Sigmoid colon (tissue), 7 donors: Measurements from ENCODE around the gene ASPHD1. TPM values are rescaled to one million over a fixed set of nuclear protein-coding genes. Genes with fewer than 3 reads are reported as not detected.
A peak's percentile ranks its signal among the peaks of the same experiment; 100 is the strongest.

Source experiments
- DNase-seq: peaks from one replicate; pipeline ENCODE4 v3.0.0-alpha.2; 2019
- H3K27ac ChIP-seq, 4 donors: fragments of 200-600 bp; sonication (generic); one replicate each; pipeline ENCODE4 v1.5.1; 2016 to 2019; ENCODE audit warnings: mild to moderate bottlenecking in 1 of 4
- H3K27me3 ChIP-seq, 3 donors: fragments of 200-600 bp; sonication (generic); one replicate each; pipeline ENCODE4 v1.5.1; 2019; ENCODE audit warnings: mild to moderate bottlenecking in 1 of 3
- H3K36me3 ChIP-seq, 4 donors: fragments of 200-600 bp; sonication (generic); one replicate each; pipeline ENCODE4 v1.5.1; 2016 to 2019
- H3K4me1 ChIP-seq, 4 donors: fragments of 200-600 bp; sonication (generic); one replicate each; pipeline ENCODE4 v1.5.1; 2017 to 2019
- H3K4me3 ChIP-seq, 4 donors: fragments of 200-600 bp; sonication (generic); one replicate each; pipeline ENCODE4 v1.5.1; 2017 to 2019; ENCODE audit warnings: mild to moderate bottlenecking in 2 of 4, moderate library complexity in 1 of 4
- H3K9me3 ChIP-seq, 4 donors: fragments of 200-600 bp in 3 of 4; sonication (generic) in 3 of 4; one replicate each; pipeline versions ENCODE4 v1.5.1 to v1.6.1; 2013 to 2019
- EP300 ChIP-seq, 4 donors: sonication (generic); formaldehyde crosslinking; IDR thresholded peaks; one replicate each; pipeline ENCODE4 v1.6.1; 2017; ENCODE audit warnings: antibody characterized with exemption in 4 of 4
- POLR2A ChIP-seq, 2 donors: fragments of 450-650 bp; IDR thresholded peaks; one replicate each; pipeline ENCODE4 v1.6.1; 2016; ENCODE audit warnings: antibody characterized with exemption in 2 of 2, mild to moderate bottlenecking in 2 of 2, moderate library complexity in 2 of 2
- POLR2AphosphoS5 ChIP-seq, 4 donors: sonication (generic); formaldehyde crosslinking; IDR thresholded peaks; one replicate each; pipeline ENCODE4 v1.6.1; 2017; ENCODE audit warnings: antibody characterized with exemption in 4 of 4
- WGBS, 2 donors: extraction: QIAGEN DNeasy Blood & Tissue Kit; methylation state at CpG; one replicate each; pipeline ENCODE4 v1.1.7; 2013; 5-methylcytosine and 5-hydroxymethylcytosine counted together
- intact Hi-C: fragments of 100-400 bp; cut with DNase I; formaldehyde crosslinking; loops from one replicate; pipeline ENCODE4 v1.15.1; 2023
- polyA plus RNA-seq, 3 donors: library from polyadenylated mRNA; stranded (reverse); fragments of 200-250 nt; gene quantifications; one replicate each; pipeline ENCODE4 v1.2.3, GENCODE V29; 2013
- total RNA-seq, 4 donors: library from RNA; depleted of rRNA; stranded (reverse); fragments of >200 nt; gene quantifications; one replicate each; pipeline ENCODE4 v1.1.0, GENCODE V29; 2016
- TF ChIP-seq, protein P1 (sequence below), 4 experiments: fragments of 450-650 bp in 3 of 4; fragments of 200-600 bp in 1 of 4; IDR thresholded peaks; one replicate each; pipeline ENCODE4 v1.5.1; 2016 to 2019; ENCODE audit warnings: antibody characterized with exemption in 4 of 4, mild to moderate bottlenecking in 3 of 4, moderate library complexity in 2 of 4
- donor health status: healthy with polysubstance abuse.
- donor health status: Bipolar disorder and iron deficiency.
- donor health status: healthy.

Gene ASPHD1
- total and polyA plus RNA-seq, 7 donors = 0.95 to 3.4 (median 2.3) TPM; not detected in 1

DNA sequence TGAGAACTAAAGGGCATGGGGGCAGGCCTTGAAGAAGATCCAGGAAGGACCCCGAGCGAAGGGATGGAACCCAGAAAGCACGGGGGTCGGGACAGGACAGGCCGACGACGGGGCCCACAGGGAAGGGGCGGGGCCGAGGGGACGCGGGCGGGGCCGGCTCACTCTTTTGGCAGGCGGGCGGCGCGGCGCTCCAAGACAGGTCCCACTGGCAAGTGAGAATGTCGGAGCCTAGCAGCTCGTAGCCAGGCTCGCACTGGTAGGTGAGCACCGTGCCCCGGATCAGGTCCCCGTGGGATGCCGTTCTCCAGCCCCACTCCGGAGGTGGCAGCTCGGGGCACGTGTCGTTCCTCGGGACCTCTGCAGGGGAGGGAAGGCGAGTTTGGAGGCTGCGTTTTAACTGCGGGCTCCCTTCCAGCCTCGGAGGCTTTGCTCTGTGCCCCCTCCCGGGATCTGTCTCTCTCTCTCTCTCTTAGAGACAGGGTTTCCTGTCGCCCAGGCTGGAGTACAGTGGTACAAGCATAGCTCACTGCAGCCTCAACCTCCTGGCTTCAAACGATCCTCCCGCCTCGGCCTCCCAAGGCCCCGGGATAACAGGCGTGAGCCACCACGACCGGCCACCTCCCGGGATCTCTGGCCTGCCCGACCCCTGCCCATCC lies 23.6 kb upstream of the ASPHD1 start:
- Histone ChIP-seq H3K27me3 (peaks cover 19 to 55% (median 41%) of the 10 kb centered on the region in 3 donors), H3K4me1 (peaks cover 0 to 16% (median 9%) of the 10 kb centered on the region in 4 donors), H3K9me3 (peaks cover 0 to 3% (median 0%) of the 10 kb centered on the region in 4 donors), H3K4me3 (peak overlapping the region in 2 of 4 donors; percentile 15 to 19), H3K27ac (no peak overlapping the region), H3K36me3 (no peaks in the 10 kb centered on the region)
- 8 to 31% methylated on average over 45 of the region's 45 CpGs for whole genome bisulfite sequencing, 2 donors
- TF ChIP-seq, protein P1, sequence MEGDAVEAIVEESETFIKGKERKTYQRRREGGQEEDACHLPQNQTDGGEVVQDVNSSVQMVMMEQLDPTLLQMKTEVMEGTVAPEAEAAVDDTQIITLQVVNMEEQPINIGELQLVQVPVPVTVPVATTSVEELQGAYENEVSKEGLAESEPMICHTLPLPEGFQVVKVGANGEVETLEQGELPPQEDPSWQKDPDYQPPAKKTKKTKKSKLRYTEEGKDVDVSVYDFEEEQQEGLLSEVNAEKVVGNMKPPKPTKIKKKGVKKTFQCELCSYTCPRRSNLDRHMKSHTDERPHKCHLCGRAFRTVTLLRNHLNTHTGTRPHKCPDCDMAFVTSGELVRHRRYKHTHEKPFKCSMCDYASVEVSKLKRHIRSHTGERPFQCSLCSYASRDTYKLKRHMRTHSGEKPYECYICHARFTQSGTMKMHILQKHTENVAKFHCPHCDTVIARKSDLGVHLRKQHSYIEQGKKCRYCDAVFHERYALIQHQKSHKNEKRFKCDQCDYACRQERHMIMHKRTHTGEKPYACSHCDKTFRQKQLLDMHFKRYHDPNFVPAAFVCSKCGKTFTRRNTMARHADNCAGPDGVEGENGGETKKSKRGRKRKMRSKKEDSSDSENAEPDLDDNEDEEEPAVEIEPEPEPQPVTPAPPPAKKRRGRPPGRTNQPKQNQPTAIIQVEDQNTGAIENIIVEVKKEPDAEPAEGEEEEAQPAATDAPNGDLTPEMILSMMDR (IDR thresholded peaks at IDR 0.05) = no peak
- no peak for TF ChIP-seq POLR2A (IDR thresholded peaks at IDR 0.05)
- no peak for DNase-seq
- intact Hi-C loops = no loop called here

DNA sequence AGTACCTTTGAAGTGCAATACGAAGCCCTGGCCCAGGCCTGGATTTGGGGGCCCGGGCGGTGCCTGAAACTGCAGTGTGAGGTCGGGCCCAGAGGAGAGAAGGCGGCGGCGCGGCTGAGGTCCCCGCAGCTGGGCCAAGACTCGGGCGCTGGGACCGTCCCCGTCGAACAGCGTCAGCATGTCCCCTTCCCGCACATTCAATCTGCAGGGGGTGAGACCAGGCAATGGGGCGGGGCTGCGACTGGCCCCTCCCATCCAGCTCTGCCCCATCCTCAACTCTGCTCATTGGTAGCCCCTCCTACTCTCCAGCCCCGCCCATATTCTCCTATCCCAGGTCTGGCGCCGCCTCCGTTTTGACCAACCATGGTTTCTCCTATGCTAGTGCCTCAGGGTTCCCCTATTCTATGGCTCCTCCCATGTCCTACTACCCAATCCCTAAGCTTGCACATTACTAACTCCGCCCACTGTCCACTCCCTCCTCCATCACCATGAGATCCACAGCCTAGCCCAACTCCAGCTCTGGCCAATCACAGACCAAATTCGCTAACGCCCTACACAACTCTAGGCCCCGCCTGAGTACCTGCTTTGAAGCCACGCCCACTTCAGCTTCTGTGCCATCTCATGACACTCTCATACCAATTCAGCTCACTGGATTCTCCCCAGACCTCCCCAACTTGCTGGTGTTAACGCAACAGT lies 22.9 kb upstream of the ASPHD1 start:
- H3K27me3 ChIP-seq = peaks cover 19 to 55% (median 41%) of the 10 kb centered on the region in 3 donors
- WGBS, 2 donors = 21 to 62% methylated on average over 28 of the region's 28 CpGs
- no peak overlapping the region for H3K4me3 ChIP-seq
- no peak overlapping the region for H3K27ac ChIP-seq
- TF ChIP-seq POLR2A (IDR thresholded peaks at IDR 0.05) (no peak), POLR2AphosphoS5 (IDR thresholded peaks at IDR 0.05) (no peak)
- TF ChIP-seq, protein P1 (IDR thresholded peaks at IDR 0.05) = no peak
- no peaks in the 10 kb centered on the region for H3K36me3 ChIP-seq
- DNase-seq = no peak
- H3K9me3 ChIP-seq = peaks cover 0 to 3% (median 0%) of the 10 kb centered on the region in 4 donors
- intact Hi-C loops = no loop called here
- H3K4me1 ChIP-seq = peaks cover 0 to 16% (median 9%) of the 10 kb centered on the region in 4 donors

DNA sequence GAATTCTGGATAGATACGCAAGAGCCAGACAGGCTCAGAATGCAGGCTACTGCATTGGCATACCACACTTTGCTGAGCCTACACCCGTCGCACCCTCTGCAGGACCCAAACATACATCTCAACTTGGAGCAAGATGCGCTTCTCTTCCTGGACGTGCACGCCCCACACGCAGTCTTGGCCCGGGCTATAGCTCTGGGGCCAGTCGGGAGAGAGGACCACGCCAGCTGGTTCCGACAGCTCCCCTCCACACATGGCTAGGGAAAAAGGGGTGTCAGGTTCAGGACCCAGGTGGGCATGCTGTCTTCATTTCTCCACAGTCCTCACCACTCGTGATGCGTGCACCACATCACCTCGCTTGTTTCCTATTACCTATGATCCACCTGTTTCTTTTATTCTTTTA lies 22.1 kb upstream of the ASPHD1 start:
- H3K4me3 ChIP-seq = no peak overlapping the region
- H3K27me3 ChIP-seq = peaks cover 19 to 55% (median 41%) of the 10 kb centered on the region in 3 donors
- no peak overlapping the region for H3K27ac ChIP-seq
- DNase-seq = no peak
- H3K9me3 ChIP-seq = peaks cover 0 to 3% (median 0%) of the 10 kb centered on the region in 4 donors
- peaks cover 0 to 16% (median 9%) of the 10 kb centered on the region in 4 donors for H3K4me1 ChIP-seq
- 94 to 96% methylated on average over 14 of the region's 14 CpGs for WGBS, 2 donors
- intact Hi-C loops = no loop called here
- TF ChIP-seq POLR2A (IDR thresholded peaks at IDR 0.05) (no peak), POLR2AphosphoS5 (IDR thresholded peaks at IDR 0.05) (no peak), EP300 (IDR thresholded peaks at IDR 0.05) (no peak)
- TF ChIP-seq, protein P1 (IDR thresholded peaks at IDR 0.05) = no peak
- no peaks in the 10 kb centered on the region for H3K36me3 ChIP-seq

DNA sequence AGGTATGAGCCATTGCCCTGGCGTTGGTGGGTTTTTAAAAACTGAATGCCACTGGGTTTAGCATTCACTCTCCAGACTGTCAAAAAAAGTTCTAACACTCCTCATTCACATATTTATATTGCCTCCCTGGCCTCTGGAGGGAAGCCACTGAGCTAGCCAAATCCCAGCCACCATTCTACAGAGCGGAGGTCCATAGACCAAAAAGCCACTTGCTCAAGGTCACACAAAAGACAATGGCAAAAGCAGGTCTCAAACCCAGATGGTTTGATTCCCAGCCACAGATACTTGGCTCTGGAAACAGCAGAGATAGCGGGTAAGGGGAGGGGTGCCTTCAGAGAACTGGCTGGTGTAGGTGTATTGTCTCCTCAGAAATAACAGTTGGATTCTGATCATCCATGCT lies 19.2 kb upstream of the ASPHD1 start:
- 93 to 97% methylated on average over 3 of the region's 3 CpGs for WGBS, 2 donors
- peaks cover 0 to 16% (median 9%) of the 10 kb centered on the region in 4 donors for H3K4me1 ChIP-seq
- DNase-seq = no peak
- peaks cover 0 to 3% (median 0%) of the 10 kb centered on the region in 4 donors for H3K9me3 ChIP-seq
- H3K36me3 ChIP-seq = no peaks in the 10 kb centered on the region
- H3K27ac ChIP-seq = no peak overlapping the region
- TF ChIP-seq, protein P1 (IDR thresholded peaks at IDR 0.05) = no peak
- TF ChIP-seq POLR2A (IDR thresholded peaks at IDR 0.05) = no peak
- no peak for TF ChIP-seq POLR2AphosphoS5 (IDR thresholded peaks at IDR 0.05)
- no peak for TF ChIP-seq EP300 (IDR thresholded peaks at IDR 0.05)
- no peak overlapping the region for H3K4me3 ChIP-seq
- H3K27me3 ChIP-seq = peaks cover 16 to 40% (median 37%) of the 10 kb centered on the region in 3 donors
- intact Hi-C loops = no loop called here
